ENCODE results near the gene TCP11L2. TPM values are rescaled to one million over a fixed set of nuclear protein-coding genes. Genes with fewer than 3 reads are reported as not detected.

TCP11L2 gene
- total and polyA plus RNA-seq, 2 of the 13 experiments (the other 11 are each of a cell fraction or from before 2014, with no cell fraction given) = 4.6 to 24.1 TPM

DNA sequence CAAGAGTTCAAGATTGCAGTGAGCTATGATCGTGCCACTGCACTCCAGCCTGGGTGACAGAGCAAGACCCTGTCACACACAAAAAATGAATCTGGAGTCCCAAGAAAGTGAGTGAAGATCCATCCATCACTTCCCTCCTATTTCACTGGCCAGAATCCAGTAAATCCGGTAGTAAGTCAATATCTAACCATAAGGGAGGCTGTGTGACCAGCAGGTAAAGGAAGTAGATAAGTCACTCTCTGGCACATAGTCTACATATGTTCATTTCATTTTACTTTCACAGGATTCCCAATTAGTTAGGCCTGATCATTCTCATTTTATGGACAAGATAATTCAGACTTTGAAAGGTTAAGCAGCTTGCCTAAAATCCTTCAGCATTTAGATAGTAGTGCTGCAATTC is 11.9 kb upstream of the TCP11L2 start:
- H3K9ac ChIP-seq (ENCODE audit: insufficient read depth, low read depth, low read length) = no peak overlapping the region
- in situ Hi-C loops (cut with HindIII; ENCODE audit: extremely low pct_ligation_motif_present, low pct_unique_long_range_greater_than_20kb) = no loop called here
- FAIRE-seq = no peak
- intact Hi-C loops (cut with micrococcal nuclease; ENCODE audit: unreplicated experiment) = no loop called here
- no peak for ATAC-seq
- no peak overlapping the region for H2AFZ ChIP-seq (ENCODE audit: low read length)
- CTCF ChIA-PET (ENCODE audit: low intra/inter-chr PET ratio, low total read pairs) = no interaction called here
- TF ChIP-seq AHR (CRISPR knock-in tag; IDR thresholded peaks at IDR 0.05) (no peak), ZNF747 (CRISPR knock-in tag; IDR thresholded peaks at IDR 0.05; ENCODE audit: borderline replicate concordance) (no peak), MYNN (CRISPR knock-in tag; IDR thresholded peaks at IDR 0.05; ENCODE audit: low read depth) (no peak), ARNTL (CRISPR knock-in tag; IDR thresholded peaks at IDR 0.05) (no peak), TBL1XR1 (IDR thresholded peaks at IDR 0.05; ENCODE audit: borderline replicate concordance, low read length, partially characterized antibody) (no peak), ZNF343 (CRISPR knock-in tag; IDR thresholded peaks at IDR 0.05) (no peak), RNF2 (conservative IDR thresholded peaks at IDR 0.05; ENCODE audit: low read depth) (no peak), NFIC (IDR thresholded peaks at IDR 0.05; ENCODE audit: low read length) (no peak), GTF3A (CRISPR knock-in tag; conservative IDR thresholded peaks at IDR 0.05) (no peak), ZMAT3 (CRISPR knock-in tag; conservative IDR thresholded peaks at IDR 0.05) (no peak), ZNF549 (CRISPR knock-in tag; IDR thresholded peaks at IDR 0.05) (no peak), ZNF550 (CRISPR knock-in tag; IDR thresholded peaks at IDR 0.05; ENCODE audit: borderline replicate concordance) (no peak), RXRB (CRISPR knock-in tag; IDR thresholded peaks at IDR 0.05; ENCODE audit: borderline replicate concordance) (no peak), CBX2 (IDR thresholded peaks at IDR 0.05; ENCODE audit: low read depth, low read length) (no peak), CBX2 (CRISPR knock-in tag; IDR thresholded peaks at IDR 0.05; ENCODE audit: low read depth) (no peak), ZNF607 (CRISPR knock-in tag; IDR thresholded peaks at IDR 0.05; ENCODE audit: borderline replicate concordance) (no peak)
- TF ChIP-seq, protein P1, sequence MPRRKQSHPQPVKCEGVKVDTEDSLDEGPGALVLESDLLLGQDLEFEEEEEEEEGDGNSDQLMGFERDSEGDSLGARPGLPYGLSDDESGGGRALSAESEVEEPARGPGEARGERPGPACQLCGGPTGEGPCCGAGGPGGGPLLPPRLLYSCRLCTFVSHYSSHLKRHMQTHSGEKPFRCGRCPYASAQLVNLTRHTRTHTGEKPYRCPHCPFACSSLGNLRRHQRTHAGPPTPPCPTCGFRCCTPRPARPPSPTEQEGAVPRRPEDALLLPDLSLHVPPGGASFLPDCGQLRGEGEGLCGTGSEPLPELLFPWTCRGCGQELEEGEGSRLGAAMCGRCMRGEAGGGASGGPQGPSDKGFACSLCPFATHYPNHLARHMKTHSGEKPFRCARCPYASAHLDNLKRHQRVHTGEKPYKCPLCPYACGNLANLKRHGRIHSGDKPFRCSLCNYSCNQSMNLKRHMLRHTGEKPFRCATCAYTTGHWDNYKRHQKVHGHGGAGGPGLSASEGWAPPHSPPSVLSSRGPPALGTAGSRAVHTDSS (CRISPR knock-in tag; conservative IDR thresholded peaks at IDR 0.05) = no peak
- TF ChIP-seq, protein P2, sequence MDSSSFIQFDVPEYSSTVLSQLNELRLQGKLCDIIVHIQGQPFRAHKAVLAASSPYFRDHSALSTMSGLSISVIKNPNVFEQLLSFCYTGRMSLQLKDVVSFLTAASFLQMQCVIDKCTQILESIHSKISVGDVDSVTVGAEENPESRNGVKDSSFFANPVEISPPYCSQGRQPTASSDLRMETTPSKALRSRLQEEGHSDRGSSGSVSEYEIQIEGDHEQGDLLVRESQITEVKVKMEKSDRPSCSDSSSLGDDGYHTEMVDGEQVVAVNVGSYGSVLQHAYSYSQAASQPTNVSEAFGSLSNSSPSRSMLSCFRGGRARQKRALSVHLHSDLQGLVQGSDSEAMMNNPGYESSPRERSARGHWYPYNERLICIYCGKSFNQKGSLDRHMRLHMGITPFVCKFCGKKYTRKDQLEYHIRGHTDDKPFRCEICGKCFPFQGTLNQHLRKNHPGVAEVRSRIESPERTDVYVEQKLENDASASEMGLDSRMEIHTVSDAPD (CRISPR knock-in tag; IDR thresholded peaks at IDR 0.05) = no peak
- TF ChIP-seq, protein P3, sequence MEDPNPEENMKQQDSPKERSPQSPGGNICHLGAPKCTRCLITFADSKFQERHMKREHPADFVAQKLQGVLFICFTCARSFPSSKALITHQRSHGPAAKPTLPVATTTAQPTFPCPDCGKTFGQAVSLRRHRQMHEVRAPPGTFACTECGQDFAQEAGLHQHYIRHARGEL (CRISPR knock-in tag; IDR thresholded peaks at IDR 0.05) = no peak
- no peak overlapping the region for H3K4me3 ChIP-seq (replicated peaks in 1 of 3; ENCODE audit: insufficient read depth in 1 of 3, low read depth in 2 of 3, low read length in 3 of 3)
- H3K79me2 ChIP-seq (ENCODE audit: insufficient read depth, low read length) = no peaks in the 10 kb centered on the region
- H3K4me1 ChIP-seq (ENCODE audit: insufficient read depth, low read length) = peaks cover 58% of the 10 kb centered on the region
- POLR2A ChIA-PET = interaction anchor here (1.3 kb wide), 1 partner anchor 67 kb away, joined by 4 read pairs; the partner anchor contains the start of gene POLR3B
- BruUV-seq (replicated peaks) = no TSS peak
- H3K9me3 ChIP-seq (ENCODE audit: low read length) = no peaks in the 10 kb centered on the region
- no peaks in the 10 kb centered on the region for H3K36me3 ChIP-seq (replicated peaks in 1 of 2; ENCODE audit: control insufficient read depth in 1 of 2, insufficient read depth in 2 of 2, low read length in 2 of 2)
- no peak overlapping the region for H3K4me2 ChIP-seq (ENCODE audit: low read depth, low read length)
- no peaks in the 10 kb centered on the region for H3K27me3 ChIP-seq (ENCODE audit: control insufficient read depth in 1 of 2, insufficient read depth in 2 of 2, low read length in 2 of 2)
- H3K27ac ChIP-seq (ENCODE audit: extremely low read length, insufficient read depth, low read length) = no peak overlapping the region
- H4K20me1 ChIP-seq (ENCODE audit: insufficient read depth, low read length) = no peaks in the 10 kb centered on the region
- no peak for DNase-seq (ENCODE audit: low spot score)
- 56% methylated on average over 2 of the region's 2 CpGs for WGBS (ENCODE audit: low lambda C conversion rate)
